Stromal cell of bone marrow (primary cell): ENCODE measurements around the gene MPEG1.

Source experiments
- DNase-seq: peaks from one replicate; pipeline ENCODE4 v3.0.0-alpha.2; 2012; ENCODE audit warnings: low read depth

Gene MPEG1

DNA sequence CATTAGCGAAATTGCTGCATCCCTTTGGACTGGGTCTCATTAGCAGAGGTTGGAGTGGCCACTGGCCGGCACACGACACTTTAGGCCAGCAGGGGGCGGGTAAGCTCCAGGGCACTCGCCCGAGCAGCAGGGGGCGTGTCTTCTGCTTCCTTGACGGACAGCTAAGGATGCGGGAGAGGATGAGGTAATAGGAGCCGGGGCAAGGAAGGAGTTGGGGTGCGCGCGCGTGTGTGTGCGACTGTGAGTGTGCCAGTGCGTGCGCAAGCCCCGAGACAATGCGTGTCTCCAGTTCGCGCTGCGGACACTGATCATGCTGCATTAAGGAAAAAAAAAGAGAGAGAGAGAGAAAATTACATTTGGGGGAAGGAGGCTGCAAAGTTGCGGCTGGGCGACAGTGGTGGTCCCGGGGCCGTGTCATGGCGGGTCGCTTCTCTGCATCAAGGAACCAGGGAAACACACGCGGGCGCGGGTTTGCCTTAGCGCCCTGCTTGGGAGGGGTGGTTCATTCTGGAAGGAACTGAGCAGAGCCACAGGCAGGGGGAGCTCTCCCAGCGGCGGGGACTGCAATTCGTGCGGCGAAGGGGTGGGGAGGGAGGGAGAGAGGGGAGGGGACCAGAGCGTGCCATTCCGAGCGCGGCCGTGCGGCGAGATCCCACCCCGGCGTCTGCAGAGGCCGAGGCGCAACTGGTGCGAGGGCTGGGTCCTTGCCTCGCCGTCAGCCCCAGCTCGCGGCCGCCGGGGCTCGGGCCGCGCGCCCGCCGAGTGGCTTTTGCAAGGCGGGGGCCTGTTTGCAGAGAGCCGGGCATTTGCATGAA, 41.0 kb downstream of the MPEG1 start, which contains the start of gene DTX4:
Gene DTX4, plus strand, starts transcription at position 625 of the 815 bp plus-strand sequence. CDS start 464 bp downstream, outside the sequence.
- DNase-seq = peak; percentile 65

DNA sequence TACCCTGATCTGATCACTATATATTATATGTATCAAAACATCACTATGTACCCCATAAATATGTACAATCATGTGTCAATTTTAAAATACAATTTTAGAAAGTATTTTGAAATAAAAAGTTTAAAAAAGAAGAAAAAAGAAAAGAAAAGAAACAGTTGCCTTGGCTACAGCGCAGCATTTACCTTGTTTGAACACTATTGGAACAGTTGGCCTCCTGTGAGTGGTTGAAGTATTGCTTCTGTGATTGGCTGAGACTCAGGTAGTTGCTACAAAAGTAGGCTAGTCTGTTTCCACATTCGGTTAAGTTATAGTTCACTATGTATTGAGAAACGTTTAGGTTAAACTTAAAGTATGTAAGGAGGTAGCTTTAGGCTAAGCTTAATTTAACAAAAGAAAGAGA, 48.7 kb downstream of the MPEG1 start:
- DNase-seq = no peak
